ENCODE results near the gene WIZ.
"Not testable (repeated sequence)": the region's sequence is repeated elsewhere in the genome, so short reads cannot be mapped to it uniquely, and the experiment has no call there.

The WIZ gene

GRCh38 chr19:15449620-15450527 is at the start of gene WIZ:
Gene WIZ (minus strand): TSS chr19:15449956. CDS start chr19:15448307, 1,649 bp downstream.
- DNase-seq: peak; percentile 77

- DNase-seq: no peak
Observed at GRCh38 chr19:15498910-15499309, 49.2 kb upstream of the WIZ start.

- no peak for DNase-seq
Observed at GRCh38 chr19:15498156-15498858, 48.6 kb upstream of the WIZ start.

- no peak for DNase-seq
Observed at GRCh38 chr19:15495151-15495550, 45.4 kb upstream of the WIZ start.

- DNase-seq: no peak
Observed at GRCh38 chr19:15488489-15489226, 38.9 kb upstream of the WIZ start.

- DNase-seq: no peak
Observed at GRCh38 chr19:15487038-15487437, 37.3 kb upstream of the WIZ start.

- DNase-seq: not testable (repeated sequence)
Observed at GRCh38 chr19:15485768-15486167, 36.0 kb upstream of the WIZ start.

GRCh38 chr19:15480996-15481395 is 31.2 kb upstream of the WIZ start:
- DNase-seq: not testable (repeated sequence)

GRCh38 chr19:15479391-15480345 is 29.9 kb upstream of the WIZ start, which contains the start of gene PGLYRP2:
Gene PGLYRP2 (minus strand): TSS chr19:15479501. CDS start chr19:15479371, 130 bp downstream.
- no peak for DNase-seq

GRCh38 chr19:15476325-15476724 is 26.6 kb upstream of the WIZ start:
- DNase-seq: no peak

- DNase-seq: no peak
Observed at GRCh38 chr19:15475611-15476010, 25.9 kb upstream of the WIZ start.

GRCh38 chr19:15475169-15475568 is 25.4 kb upstream of the WIZ start:
- DNase-seq: no peak

GRCh38 chr19:15473821-15474220 is 24.1 kb upstream of the WIZ start:
- not testable (repeated sequence) for DNase-seq

- DNase-seq: no peak
Observed at GRCh38 chr19:15471639-15472101, 21.9 kb upstream of the WIZ start.

GRCh38 chr19:15469513-15470297 is 19.9 kb upstream of the WIZ start:
- no peak for DNase-seq

GRCh38 chr19:15468675-15469512 is 19.1 kb upstream of the WIZ start:
- no peak for DNase-seq

- no peak for DNase-seq
Observed at GRCh38 chr19:15467734-15468214, 18.0 kb upstream of the WIZ start.

- DNase-seq: no peak
Observed at GRCh38 chr19:15466851-15467733, 17.3 kb upstream of the WIZ start.
